ENCODE results near the gene COTL1.

The COTL1 gene

GRCh38 chr16:84543253-84543652 lies 74.6 kb downstream of the COTL1 start:
- peaks cover 79% of the 10 kb centered on the region for H3K4me1 Mint-ChIP-seq
- TF ChIP-seq CTCF (IDR thresholded peaks at IDR 0.05) = no peak
- H3K36me3 Mint-ChIP-seq (ENCODE audit: low read depth) = no peaks in the 10 kb centered on the region
- H3K9me3 Mint-ChIP-seq = peaks cover 7% of the 10 kb centered on the region
- DNase-seq = no peak
- H3K27ac Mint-ChIP-seq = peak overlapping the region; percentile 64
- peaks cover 7% of the 10 kb centered on the region for H3K27me3 Mint-ChIP-seq (ENCODE audit: low read depth, poor library complexity)
- no peak overlapping the region for H3K4me3 Mint-ChIP-seq

GRCh38 chr16:84541999-84542817 lies 75.7 kb downstream of the COTL1 start:
- H3K9me3 Mint-ChIP-seq = peaks cover 7% of the 10 kb centered on the region
- no peaks in the 10 kb centered on the region for H3K36me3 Mint-ChIP-seq (ENCODE audit: low read depth)
- peaks cover 85% of the 10 kb centered on the region for H3K4me1 Mint-ChIP-seq
- peaks cover 3% of the 10 kb centered on the region for H3K27me3 Mint-ChIP-seq (ENCODE audit: low read depth, poor library complexity)
- H3K4me3 Mint-ChIP-seq = peak overlapping the region; percentile 3
- peak overlapping the region; percentile 59 for H3K27ac Mint-ChIP-seq
- no peak for TF ChIP-seq CTCF (IDR thresholded peaks at IDR 0.05)
- DNase-seq = no peak

GRCh38 chr16:84540194-84540593 lies 77.7 kb downstream of the COTL1 start:
- H3K4me1 Mint-ChIP-seq = peaks cover 87% of the 10 kb centered on the region
- peaks cover 6% of the 10 kb centered on the region for H3K27me3 Mint-ChIP-seq (ENCODE audit: low read depth, poor library complexity)

GRCh38 chr16:84538222-84538840 lies 79.5 kb downstream of the COTL1 start:
- Mint-ChIP-seq H3K27me3 (ENCODE audit: low read depth, poor library complexity) (peaks cover 6% of the 10 kb centered on the region), H3K4me1 (peaks cover 79% of the 10 kb centered on the region), H3K9me3 (peaks cover 7% of the 10 kb centered on the region), H3K36me3 (ENCODE audit: low read depth) (no peaks in the 10 kb centered on the region), H3K4me3 (peak overlapping the region; percentile 44), H3K27ac (peak overlapping the region; percentile 97)
- no peak for DNase-seq
- no peak for TF ChIP-seq CTCF (IDR thresholded peaks at IDR 0.05)

More at GRCh38 chr16:84540194-84540593, 77.7 kb downstream of the COTL1 start:
- no peak for TF ChIP-seq CTCF (IDR thresholded peaks at IDR 0.05)
- DNase-seq = no peak
- H3K4me3 Mint-ChIP-seq = no peak overlapping the region
- no peaks in the 10 kb centered on the region for H3K36me3 Mint-ChIP-seq (ENCODE audit: low read depth)
- peaks cover 7% of the 10 kb centered on the region for H3K9me3 Mint-ChIP-seq
- H3K27ac Mint-ChIP-seq = no peak overlapping the region

GRCh38 chr16:84537491-84538151 lies 80.3 kb downstream of the COTL1 start:
- no peak for TF ChIP-seq CTCF (IDR thresholded peaks at IDR 0.05)
- peak; percentile 64 for DNase-seq
- Mint-ChIP-seq H3K4me3 (peak overlapping the region; percentile 44), H3K27ac (peak overlapping the region; percentile 97), H3K4me1 (peaks cover 81% of the 10 kb centered on the region), H3K27me3 (ENCODE audit: low read depth, poor library complexity) (peaks cover 6% of the 10 kb centered on the region), H3K9me3 (peaks cover 7% of the 10 kb centered on the region), H3K36me3 (ENCODE audit: low read depth) (no peaks in the 10 kb centered on the region)
